PFSK-1 (cell line): ENCODE measurements around the gene GABRA5.

Source experiments
- FOXP2 ChIP-seq: optimal IDR thresholded peaks from 2 replicates; pipeline ENCODE3; 2011; ENCODE audit warnings: borderline replicate concordance, control low read depth, inconsistent platforms; ENCODE audit not compliant: insufficient read depth; ENCODE audit errors: extremely low read length, extremely low read depth
- POLR2AphosphoS5 ChIP-seq: IDR thresholded peaks from 2 replicates; pipeline ENCODE4 v1.6.1; 2012; ENCODE audit warnings: low read depth, mild to moderate bottlenecking, control low read depth, low read length, moderate library complexity
- SIN3A ChIP-seq: IDR thresholded peaks from 2 replicates; pipeline ENCODE4 v1.6.1; 2012; ENCODE audit warnings: mild to moderate bottlenecking, low read length, moderate library complexity, borderline replicate concordance; ENCODE audit not compliant: insufficient read depth
- TAF1 ChIP-seq: IDR thresholded peaks from 2 replicates; pipeline ENCODE4 v1.6.1; 2012; ENCODE audit warnings: low read length, control low read depth, borderline replicate concordance; ENCODE audit not compliant: insufficient read depth
- TF ChIP-seq, protein P1 (sequence below), 2 experiments: IDR thresholded peaks; 2 replicates each; pipeline versions ENCODE4 v1.6.1 to v1.8.0; 2011 to 2012; ENCODE audit warnings: low read depth in 2 of 2, low read length in 2 of 2, control low read depth in 1 of 2, inconsistent platforms in 1 of 2, mild to moderate bottlenecking in 1 of 2, moderate library complexity in 1 of 2; ENCODE audit not compliant: insufficient read depth in 1 of 2

Gene GABRA5

DNA sequence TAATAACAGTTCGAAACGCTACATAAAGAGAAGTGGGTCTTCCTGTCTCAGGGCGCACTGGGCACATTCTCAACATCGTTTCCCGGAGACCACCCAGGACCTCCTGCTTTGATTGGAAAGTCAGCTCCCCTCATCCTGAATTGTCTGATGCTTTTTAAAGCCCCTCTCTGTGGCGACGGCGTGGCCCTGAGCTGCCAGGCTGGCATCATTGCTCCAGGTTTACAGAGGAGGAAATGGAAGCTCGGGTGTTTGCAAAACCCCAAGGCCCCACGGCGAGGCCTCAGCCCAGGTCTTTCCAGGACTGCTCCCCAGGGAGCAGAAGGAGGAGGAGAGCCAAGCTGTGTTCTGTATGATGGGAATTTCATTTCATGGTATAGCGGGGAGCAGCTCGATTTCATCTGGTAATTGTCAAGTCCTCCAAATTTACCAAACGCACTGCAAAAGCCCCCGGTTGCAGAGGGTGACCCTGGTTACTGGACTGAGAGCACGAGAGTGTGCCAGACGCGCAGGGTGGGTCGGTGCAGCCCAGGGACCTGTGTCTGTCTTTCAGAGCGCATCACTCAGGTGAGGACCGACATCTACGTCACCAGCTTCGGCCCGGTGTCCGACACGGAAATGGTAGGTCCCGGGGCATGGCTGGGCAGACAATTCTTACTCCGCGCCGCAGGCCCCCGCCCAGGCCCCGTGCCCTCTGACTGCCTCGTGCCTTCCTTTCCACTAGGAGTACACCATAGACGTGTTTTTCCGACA lies 15.9 kb downstream of the GABRA5 start:
- no peak for TF ChIP-seq POLR2AphosphoS5
- TF ChIP-seq SIN3A: no peak
- TF ChIP-seq, protein P1, sequence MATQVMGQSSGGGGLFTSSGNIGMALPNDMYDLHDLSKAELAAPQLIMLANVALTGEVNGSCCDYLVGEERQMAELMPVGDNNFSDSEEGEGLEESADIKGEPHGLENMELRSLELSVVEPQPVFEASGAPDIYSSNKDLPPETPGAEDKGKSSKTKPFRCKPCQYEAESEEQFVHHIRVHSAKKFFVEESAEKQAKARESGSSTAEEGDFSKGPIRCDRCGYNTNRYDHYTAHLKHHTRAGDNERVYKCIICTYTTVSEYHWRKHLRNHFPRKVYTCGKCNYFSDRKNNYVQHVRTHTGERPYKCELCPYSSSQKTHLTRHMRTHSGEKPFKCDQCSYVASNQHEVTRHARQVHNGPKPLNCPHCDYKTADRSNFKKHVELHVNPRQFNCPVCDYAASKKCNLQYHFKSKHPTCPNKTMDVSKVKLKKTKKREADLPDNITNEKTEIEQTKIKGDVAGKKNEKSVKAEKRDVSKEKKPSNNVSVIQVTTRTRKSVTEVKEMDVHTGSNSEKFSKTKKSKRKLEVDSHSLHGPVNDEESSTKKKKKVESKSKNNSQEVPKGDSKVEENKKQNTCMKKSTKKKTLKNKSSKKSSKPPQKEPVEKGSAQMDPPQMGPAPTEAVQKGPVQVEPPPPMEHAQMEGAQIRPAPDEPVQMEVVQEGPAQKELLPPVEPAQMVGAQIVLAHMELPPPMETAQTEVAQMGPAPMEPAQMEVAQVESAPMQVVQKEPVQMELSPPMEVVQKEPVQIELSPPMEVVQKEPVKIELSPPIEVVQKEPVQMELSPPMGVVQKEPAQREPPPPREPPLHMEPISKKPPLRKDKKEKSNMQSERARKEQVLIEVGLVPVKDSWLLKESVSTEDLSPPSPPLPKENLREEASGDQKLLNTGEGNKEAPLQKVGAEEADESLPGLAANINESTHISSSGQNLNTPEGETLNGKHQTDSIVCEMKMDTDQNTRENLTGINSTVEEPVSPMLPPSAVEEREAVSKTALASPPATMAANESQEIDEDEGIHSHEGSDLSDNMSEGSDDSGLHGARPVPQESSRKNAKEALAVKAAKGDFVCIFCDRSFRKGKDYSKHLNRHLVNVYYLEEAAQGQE (IDR thresholded peaks at IDR 0.05; ENCODE audit: insufficient read depth in 1 of 2, low read depth in 2 of 2, low read length in 2 of 2): no peak
- TF ChIP-seq FOXP2: no peak
- TF ChIP-seq TAF1: no peak

GRCh38 chr15:26883466-26883865 lies 16.6 kb downstream of the GABRA5 start:
- TF ChIP-seq TAF1 (no peak), POLR2AphosphoS5 (no peak), SIN3A (no peak), FOXP2 (no peak)
- TF ChIP-seq, protein P1 (IDR thresholded peaks at IDR 0.05; ENCODE audit: insufficient read depth in 1 of 2, low read depth in 2 of 2, low read length in 2 of 2): no peak

- no peak for TF ChIP-seq TAF1
- TF ChIP-seq POLR2AphosphoS5: no peak
These were observed 19.7 kb downstream of the GABRA5 start for GRCh38 chr15:26886566-26886965.

DNA sequence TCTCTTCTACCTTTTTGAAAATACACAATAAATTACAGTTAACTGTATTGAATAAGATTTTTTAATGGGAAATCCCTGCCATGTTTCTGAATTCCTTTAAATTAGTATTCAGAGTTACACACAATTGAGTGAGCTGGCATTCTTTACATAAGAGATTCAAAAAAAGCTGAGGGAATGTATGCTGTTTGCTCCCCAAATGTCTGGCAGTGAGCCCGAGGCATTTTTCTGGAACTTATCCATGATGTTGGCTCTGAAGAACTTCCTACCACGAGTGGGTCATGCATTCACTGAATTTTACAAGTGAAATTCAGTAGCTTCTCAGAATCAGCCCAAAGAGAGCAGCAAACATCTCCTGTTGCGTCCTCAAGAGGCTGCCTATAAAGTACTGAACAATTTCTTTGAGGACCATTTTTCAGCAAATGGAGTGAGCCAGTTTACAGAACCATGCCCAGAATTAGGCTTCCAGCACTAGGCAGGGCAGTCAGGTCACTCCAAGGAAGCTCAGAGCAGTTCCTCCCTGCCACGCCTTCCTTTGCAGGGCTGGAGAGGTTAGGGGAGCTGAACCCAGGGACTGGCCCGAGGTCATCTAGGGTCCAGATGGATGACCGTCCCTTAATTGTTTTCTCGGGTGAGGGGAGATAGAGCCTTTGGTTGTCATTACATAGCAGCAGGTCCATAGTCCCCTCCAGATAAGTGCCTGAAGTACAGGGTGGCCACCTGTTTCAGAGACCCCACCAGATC lies 21.2 kb downstream of the GABRA5 start:
- no peak for TF ChIP-seq POLR2AphosphoS5

GRCh38 chr15:26888761-26889160 lies 21.9 kb downstream of the GABRA5 start:
- TF ChIP-seq TAF1: no peak
- TF ChIP-seq FOXP2: no peak
- TF ChIP-seq, protein P1 (IDR thresholded peaks at IDR 0.05; ENCODE audit: insufficient read depth in 1 of 2, low read depth in 2 of 2, low read length in 2 of 2): no peak
- TF ChIP-seq POLR2AphosphoS5: no peak
- TF ChIP-seq SIN3A: no peak

- TF ChIP-seq FOXP2 (no peak), POLR2AphosphoS5 (no peak), SIN3A (no peak), TAF1 (no peak)
- TF ChIP-seq, protein P1 (IDR thresholded peaks at IDR 0.05; ENCODE audit: insufficient read depth in 1 of 2, low read depth in 2 of 2, low read length in 2 of 2): no peak
These were observed 22.5 kb downstream of the GABRA5 start for GRCh38 chr15:26889298-26889898.
